IPS-18c (cell line): ENCODE measurements around the gene ZC3H18.

Experiments used
- H3K4me3 ChIP-seq: 2 replicates; pipeline ENCODE4 v1.7.0; 2013; ENCODE audit warnings: low read depth, mild to moderate bottlenecking, low read length, moderate library complexity; ENCODE audit not compliant: insufficient read depth
- H3K9me3 ChIP-seq: one replicate; pipeline ENCODE4 v1.6.1; 2013; ENCODE audit warnings: mild to moderate bottlenecking, low read length, moderate library complexity; ENCODE audit not compliant: control insufficient read depth, insufficient read depth

The ZC3H18 gene

GRCh38 chr16:88649924-88650748 is 79.9 kb downstream of the ZC3H18 start:
- Histone ChIP-seq H3K4me3 (peak overlapping the region; percentile 87), H3K9me3 (no peaks in the 10 kb centered on the region)

DNA sequence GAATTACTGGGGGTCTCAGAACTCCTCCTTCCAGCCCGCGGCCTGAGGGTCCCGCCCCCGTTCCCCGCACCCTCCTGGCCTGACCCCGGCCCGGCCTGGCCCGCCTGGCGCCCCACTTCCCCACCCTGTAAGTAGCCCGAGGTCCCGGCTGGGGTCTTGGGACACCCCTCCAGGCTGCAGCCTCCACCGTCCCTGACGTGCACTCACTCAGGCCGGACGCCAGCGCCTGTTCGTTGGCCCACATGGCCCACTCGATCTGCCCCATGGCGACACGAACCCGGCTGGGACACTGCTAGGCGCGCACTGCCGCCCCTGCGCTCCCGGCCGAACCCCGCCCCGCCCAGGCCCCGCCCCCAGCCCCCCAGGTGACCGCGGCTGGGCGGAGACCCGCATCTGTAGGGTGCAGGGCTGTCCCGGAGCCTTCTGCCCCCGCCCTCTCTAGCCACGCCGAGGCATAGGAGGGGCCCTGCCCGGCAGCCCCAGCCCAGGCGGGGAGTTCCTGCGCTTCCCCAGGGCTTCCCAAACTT is 80.6 kb downstream of the ZC3H18 start, which contains the start of gene CYBA:
CYBA (minus strand) TSS at position 305 of the 527 bp plus-strand sequence; CDS start at position 265, 40 bp downstream.
- no peaks in the 10 kb centered on the region for H3K9me3 ChIP-seq
- H3K4me3 ChIP-seq = peak within 1 kb of the TSS; percentile 87

- peak overlapping the region; percentile 87 for H3K4me3 ChIP-seq
- H3K9me3 ChIP-seq = no peaks in the 10 kb centered on the region
Observed at GRCh38 chr16:88651276-88651988, 81.2 kb downstream of the ZC3H18 start.

- H3K9me3 ChIP-seq = no peaks in the 10 kb centered on the region
- H3K4me3 ChIP-seq = no peak overlapping the region
Observed at GRCh38 chr16:88651989-88652761, 82.0 kb downstream of the ZC3H18 start.

DNA sequence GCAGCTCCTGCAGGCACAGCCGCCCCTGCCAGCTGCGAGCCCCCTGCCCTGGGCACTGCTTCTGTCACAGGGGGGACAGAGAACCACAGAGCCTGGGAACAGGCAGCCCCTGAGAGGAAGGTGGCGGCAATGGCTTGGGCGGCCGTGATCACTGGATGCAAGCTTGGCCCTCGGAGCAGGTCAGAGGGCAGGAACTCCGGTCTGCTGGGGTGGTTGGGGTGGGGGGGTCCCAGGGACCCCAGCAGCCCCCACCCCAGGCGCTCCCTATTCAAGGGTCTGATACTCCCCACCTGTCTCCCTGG is 82.5 kb downstream of the ZC3H18 start:
- H3K4me3 ChIP-seq = no peak overlapping the region
- H3K9me3 ChIP-seq = no peaks in the 10 kb centered on the region

GRCh38 chr16:88653101-88653500 is 82.9 kb downstream of the ZC3H18 start:
- Histone ChIP-seq H3K9me3 (no peaks in the 10 kb centered on the region), H3K4me3 (no peak overlapping the region)

- Histone ChIP-seq H3K9me3 (no peaks in the 10 kb centered on the region), H3K4me3 (no peak overlapping the region)
Observed at GRCh38 chr16:88653596-88654362, 83.6 kb downstream of the ZC3H18 start.

GRCh38 chr16:88654363-88655052 is 84.3 kb downstream of the ZC3H18 start:
- no peaks in the 10 kb centered on the region for H3K9me3 ChIP-seq
- no peak overlapping the region for H3K4me3 ChIP-seq

DNA sequence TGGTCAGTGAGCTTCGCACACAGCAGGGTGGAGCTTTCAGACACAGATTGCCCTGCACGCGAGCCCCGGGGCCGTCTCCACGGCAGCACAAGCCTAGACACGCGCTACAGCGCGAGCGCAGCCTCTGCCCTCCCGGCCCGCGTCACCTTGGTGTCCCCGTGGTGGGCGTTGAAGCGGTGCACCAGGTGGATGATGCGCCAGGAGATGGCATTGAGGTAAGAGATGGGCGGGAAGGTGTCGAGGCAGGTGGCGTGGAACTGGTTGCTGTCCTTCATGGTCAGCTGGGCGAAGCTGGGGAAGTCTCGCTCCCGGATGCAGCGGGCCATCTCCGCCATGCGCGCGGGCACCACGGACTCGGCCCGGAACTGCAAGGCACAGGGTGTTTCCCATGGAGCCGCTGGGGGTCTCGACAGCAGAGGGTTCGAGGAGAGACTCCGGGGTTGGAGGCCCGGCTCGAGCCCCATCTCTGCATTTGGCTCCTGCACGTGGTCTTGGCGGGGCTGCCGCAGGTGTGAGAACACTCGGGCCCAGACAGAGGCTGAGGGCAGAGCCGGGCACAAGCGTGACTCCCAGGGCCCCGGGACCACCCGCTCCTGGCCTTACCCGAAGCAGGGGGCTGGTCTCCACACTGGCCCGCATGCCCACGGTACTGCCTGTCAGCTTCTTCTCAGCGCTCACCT is 85.0 kb downstream of the ZC3H18 start:
- no peaks in the 10 kb centered on the region for H3K9me3 ChIP-seq
- no peak overlapping the region for H3K4me3 ChIP-seq

- H3K4me3 ChIP-seq = no peak overlapping the region
- H3K9me3 ChIP-seq = no peaks in the 10 kb centered on the region
Observed at GRCh38 chr16:88655733-88656281, 85.6 kb downstream of the ZC3H18 start.

DNA sequence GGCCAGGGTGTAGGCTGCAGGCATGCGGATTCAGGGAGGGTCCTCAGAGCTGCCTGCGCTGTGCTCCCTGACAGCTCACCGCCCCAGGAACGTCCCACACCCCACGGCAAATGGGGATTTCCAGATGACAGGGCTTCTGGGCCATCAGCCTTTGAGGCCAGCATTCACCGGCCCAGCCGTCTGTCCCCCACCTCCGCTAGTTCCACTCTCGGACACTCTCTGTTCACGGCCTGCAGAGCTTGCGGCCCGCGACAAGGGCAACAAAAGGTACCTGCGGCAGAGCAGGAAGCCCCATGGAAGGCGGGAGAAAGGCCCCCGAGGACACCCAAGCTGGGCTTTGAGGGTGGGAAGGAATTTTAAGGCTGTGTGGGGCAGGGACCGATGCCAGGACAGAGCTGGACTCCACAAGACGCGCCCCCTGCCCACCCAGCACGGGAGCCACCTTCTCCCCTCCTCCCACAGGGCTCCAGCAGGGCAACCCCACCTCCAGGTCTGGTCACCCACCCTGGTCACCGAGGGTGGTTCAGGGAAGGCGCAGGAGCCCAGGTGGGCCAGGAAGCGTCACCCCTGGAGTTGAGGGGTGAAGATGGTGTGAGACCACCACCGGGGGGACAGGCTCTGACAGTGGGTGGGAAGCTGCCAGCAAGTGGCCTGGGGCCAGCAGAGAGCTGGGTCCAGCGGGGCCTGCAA is 86.2 kb downstream of the ZC3H18 start:
- H3K4me3 ChIP-seq = no peak overlapping the region

GRCh38 chr16:88657371-88657770 is 87.2 kb downstream of the ZC3H18 start:
- Histone ChIP-seq H3K9me3 (no peaks in the 10 kb centered on the region), H3K4me3 (no peak overlapping the region)

More for the DNA sequence above, 86.2 kb downstream of the ZC3H18 start:
- H3K9me3 ChIP-seq = no peaks in the 10 kb centered on the region

GRCh38 chr16:88658714-88659113 is 88.5 kb downstream of the ZC3H18 start:
- H3K4me3 ChIP-seq = no peak overlapping the region

GRCh38 chr16:88659160-88659559 is 89.0 kb downstream of the ZC3H18 start:
- H3K4me3 ChIP-seq = no peak overlapping the region
- H3K9me3 ChIP-seq = no peaks in the 10 kb centered on the region

More at GRCh38 chr16:88658714-88659113, 88.5 kb downstream of the ZC3H18 start:
- H3K9me3 ChIP-seq = no peaks in the 10 kb centered on the region

- Histone ChIP-seq H3K4me3 (no peak overlapping the region), H3K9me3 (no peaks in the 10 kb centered on the region)
Observed at GRCh38 chr16:88661468-88661867, 91.3 kb downstream of the ZC3H18 start.
